GM18498 (cell line): ENCODE measurements around the gene FAM98C.

Source experiments
- ATAC-seq: cut with Tn5 transposase; IDR thresholded peaks from one replicate; pipeline ENCODE4 v1.9.1; 2021; ENCODE audit warnings: mild to moderate bottlenecking, moderate library complexity; ENCODE audit not compliant: unreplicated experiment

FAM98C gene

DNA sequence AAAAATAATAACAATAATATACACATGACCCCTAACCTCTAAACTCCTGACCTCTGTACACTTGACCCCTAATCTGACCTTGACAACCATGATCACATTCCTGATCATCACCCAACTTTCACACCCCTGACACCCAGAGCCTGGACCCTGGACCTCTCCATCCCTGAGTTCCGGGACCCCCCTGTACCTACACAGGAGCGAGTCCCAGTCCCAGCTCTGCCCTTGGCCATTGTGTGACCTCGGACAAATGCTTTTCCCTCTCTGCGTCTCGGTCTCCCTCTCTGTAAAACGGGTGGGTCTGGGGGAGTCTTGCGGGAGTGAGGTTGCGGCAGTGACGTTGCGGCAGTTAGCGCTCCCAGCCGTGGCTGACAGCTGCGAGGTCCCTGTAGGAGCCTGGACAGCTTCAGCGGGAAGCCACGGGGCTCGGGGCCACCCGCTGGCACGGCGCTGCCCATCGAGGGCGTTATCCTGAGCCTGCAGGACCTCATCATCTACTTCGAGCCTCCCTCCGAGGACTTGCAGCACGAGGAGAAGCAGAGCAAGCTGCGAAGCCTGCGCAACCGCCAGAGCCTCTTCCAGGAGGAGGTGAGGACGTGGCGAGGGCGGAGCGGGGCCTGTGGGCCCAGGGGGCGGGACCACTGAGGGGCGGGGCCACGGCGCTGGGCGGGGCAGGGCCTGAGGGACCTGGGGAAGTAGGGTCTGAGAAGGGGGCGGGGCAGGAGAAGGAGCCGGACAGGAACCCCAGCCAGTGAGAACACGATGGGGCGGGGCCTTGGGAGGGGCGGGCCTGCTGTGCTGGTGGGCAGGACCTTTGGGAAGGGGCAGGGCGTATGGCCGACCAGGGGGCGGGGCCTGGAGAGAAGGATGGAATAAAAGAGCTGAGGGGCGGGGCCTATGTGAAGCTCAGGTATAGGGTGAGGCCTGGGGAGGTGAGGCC is 49.8 kb downstream of the FAM98C start:
- no peak for ATAC-seq

DNA sequence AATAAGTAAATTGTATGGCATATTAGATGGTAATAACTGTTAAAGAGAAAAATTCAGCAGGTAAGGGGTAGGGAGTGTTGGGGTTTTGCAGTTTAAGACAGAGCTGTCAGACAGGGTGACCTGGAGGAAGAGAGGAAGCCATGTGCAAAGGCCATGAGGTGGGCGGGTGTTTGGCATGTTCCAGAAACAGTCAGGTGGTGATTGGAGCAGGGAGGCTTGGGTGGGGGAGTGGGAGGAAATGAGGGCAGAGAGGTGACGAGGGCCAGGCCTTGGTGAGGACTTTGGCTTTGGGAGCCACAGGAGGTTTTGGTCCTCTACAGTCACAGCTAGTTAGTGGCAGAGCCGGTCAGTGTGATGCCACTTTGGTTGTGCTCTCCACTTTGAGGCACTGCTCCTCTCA is 50.7 kb downstream of the FAM98C start:
- no peak for ATAC-seq

DNA sequence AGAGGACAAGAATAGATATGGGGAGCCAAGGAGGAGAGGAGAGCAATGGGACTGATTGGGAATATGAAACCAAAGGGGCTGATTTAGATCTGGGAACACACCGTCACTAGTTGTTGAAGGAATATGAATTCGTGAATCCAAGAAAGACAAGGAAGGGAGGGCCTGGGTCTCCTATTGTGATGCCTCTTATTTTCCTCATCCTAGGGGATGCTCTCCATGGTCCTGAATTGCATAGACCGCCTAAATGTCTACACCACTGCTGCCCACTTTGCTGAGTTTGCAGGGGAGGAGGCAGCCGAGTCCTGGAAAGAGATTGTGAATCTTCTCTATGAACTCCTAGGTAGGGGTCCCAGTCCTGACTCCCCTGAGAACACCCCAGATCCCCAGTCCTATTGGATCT is 52.1 kb downstream of the FAM98C start:
- ATAC-seq, result no peak

DNA sequence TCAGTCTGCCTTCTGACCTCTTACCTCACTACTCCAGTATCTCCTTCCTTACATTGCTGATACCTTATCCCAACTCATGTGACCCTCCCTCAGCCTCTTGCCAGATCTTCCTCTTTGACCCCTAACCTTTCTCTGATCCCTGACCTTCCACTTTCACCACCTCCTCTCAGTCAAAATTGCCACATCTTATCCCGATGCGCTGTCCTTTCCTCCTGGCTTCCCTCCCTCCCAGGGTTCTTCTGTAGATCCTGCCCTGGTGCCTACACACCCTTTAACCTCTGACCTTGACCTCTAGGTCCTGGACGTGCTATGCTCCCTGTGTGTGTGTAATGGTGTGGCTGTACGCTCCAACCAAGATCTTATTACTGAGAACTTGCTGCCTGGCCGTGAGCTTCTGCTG is 54.3 kb downstream of the FAM98C start:
- no peak for ATAC-seq

DNA sequence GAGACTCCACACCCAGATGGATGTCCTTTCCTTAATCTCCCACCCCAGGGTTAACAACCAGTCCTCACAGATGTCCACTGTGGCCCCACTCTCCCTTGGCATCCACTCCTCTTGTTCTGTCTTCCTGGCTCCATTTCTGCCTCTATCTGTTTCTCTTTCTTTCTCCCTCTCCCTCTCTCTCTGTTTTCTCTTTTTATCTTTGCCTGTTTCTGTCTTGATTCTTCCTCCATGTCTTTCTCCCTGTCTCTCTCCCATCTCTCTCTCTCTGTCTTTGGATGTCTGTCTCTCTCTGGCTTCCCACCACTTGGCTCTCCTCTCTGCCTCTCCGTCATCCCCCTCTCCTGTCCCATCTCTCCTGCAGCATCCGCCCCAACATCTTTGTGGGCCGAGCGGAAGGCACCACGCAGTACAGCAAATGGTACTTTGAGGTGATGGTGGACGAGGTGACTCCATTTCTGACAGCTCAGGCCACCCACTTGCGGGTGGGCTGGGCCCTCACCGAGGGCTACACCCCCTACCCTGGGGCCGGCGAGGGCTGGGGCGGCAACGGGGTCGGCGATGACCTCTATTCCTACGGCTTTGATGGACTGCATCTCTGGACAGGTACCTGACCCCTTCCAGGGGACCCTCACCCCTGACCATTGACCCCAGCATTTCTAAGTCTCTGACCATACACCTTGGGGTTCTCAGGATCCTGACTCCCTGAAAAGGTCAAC is 55.0 kb downstream of the FAM98C start:
- ATAC-seq, result no peak
